ENCODE measurements around the gene SLC3A2.

DNA sequence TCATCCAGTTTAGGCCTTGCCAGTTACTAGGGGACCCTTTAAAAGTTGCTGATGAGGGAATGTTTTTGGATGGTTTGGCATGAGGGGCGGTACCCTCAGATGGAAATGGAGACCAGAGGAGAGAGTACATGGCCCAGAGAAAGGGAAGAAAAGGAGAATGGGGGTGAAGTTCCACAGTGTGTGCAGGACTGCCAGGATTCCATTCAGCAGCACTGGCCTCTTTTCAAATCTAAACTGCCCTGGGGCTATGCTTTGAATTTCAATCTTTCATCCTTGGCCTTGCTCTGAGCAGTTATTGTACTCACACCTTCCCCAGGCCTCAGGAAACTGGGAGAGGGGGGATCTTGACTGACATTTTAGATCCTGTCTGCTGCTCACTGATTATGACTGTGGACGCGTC lies 3.0 kb downstream of the SLC3A2 start:
- TF ChIP-seq ISX (CRISPR knock-in tag; conservative IDR thresholded peaks at IDR 0.05) (no peak), RFX5 (IDR thresholded peaks at IDR 0.05; ENCODE audit: low read depth, low read length) (no peak), ZFP37 (CRISPR knock-in tag; IDR thresholded peaks at IDR 0.05; ENCODE audit: borderline replicate concordance) (no peak), POLR2A (IDR thresholded peaks at IDR 0.05; ENCODE audit: insufficient read depth in 1 of 2, low read depth in 2 of 2, low read length in 2 of 2) (no peak; a peak in 1 of 4 replicates), SMARCC2 (IDR thresholded peaks at IDR 0.05) (no peak), JDP2 (CRISPR knock-in tag; IDR thresholded peaks at IDR 0.05; ENCODE audit: borderline replicate concordance) (no peak), ZKSCAN8 (CRISPR knock-in tag; IDR thresholded peaks at IDR 0.05; ENCODE audit: borderline replicate concordance) (no peak), ZNF234 (CRISPR knock-in tag; conservative IDR thresholded peaks at IDR 0.05) (no peak)
- TF ChIP-seq, protein P1, sequence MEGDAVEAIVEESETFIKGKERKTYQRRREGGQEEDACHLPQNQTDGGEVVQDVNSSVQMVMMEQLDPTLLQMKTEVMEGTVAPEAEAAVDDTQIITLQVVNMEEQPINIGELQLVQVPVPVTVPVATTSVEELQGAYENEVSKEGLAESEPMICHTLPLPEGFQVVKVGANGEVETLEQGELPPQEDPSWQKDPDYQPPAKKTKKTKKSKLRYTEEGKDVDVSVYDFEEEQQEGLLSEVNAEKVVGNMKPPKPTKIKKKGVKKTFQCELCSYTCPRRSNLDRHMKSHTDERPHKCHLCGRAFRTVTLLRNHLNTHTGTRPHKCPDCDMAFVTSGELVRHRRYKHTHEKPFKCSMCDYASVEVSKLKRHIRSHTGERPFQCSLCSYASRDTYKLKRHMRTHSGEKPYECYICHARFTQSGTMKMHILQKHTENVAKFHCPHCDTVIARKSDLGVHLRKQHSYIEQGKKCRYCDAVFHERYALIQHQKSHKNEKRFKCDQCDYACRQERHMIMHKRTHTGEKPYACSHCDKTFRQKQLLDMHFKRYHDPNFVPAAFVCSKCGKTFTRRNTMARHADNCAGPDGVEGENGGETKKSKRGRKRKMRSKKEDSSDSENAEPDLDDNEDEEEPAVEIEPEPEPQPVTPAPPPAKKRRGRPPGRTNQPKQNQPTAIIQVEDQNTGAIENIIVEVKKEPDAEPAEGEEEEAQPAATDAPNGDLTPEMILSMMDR (CRISPR knock-in tag; IDR thresholded peaks at IDR 0.05), result no peak
